Mesenchymal stem cell (in vitro differentiated cells and primary cell): ENCODE data around the gene CLASP1.

Source experiments
- DNase-seq: peaks from one replicate; pipeline ENCODE4 v3.0.0-alpha.2; 2013
- H2AFZ ChIP-seq: one replicate; pipeline ENCODE4 v1.6.1; 2013; ENCODE audit warnings: low read depth, mild to moderate bottlenecking, control low read depth, inconsistent platforms, low read length, moderate library complexity
- H2AK5ac ChIP-seq: 2 replicates; pipeline ENCODE4 v1.6.1; 2013; ENCODE audit warnings: low read length, moderate library complexity, mild to moderate bottlenecking, inconsistent platforms; ENCODE audit not compliant: severe bottlenecking
- H2BK120ac ChIP-seq: one replicate; pipeline ENCODE4 v1.6.1; 2013; ENCODE audit warnings: low read depth, mild to moderate bottlenecking, inconsistent platforms, low read length, moderate library complexity
- H2BK12ac ChIP-seq, 2 experiments: one replicate each; pipeline ENCODE4 v1.6.1; 2013; ENCODE audit warnings: inconsistent platforms in 2 of 2, low read length in 2 of 2, mild to moderate bottlenecking in 2 of 2, moderate library complexity in 2 of 2, control low read depth in 1 of 2
- H2BK15ac ChIP-seq: one replicate; pipeline ENCODE4 v1.6.1; 2013; ENCODE audit warnings: mild to moderate bottlenecking, low read depth, inconsistent platforms; ENCODE audit not compliant: poor library complexity, severe bottlenecking
- H2BK5ac ChIP-seq: 2 replicates; pipeline ENCODE4 v1.6.1; 2013; ENCODE audit warnings: low read depth, mild to moderate bottlenecking, low read length, control low read depth, inconsistent platforms; ENCODE audit not compliant: poor library complexity, severe bottlenecking
- H3K14ac ChIP-seq, 2 experiments: one replicate each; pipeline ENCODE4 v1.6.1; 2013; ENCODE audit warnings: inconsistent platforms in 2 of 2, low read length in 2 of 2, control low read depth in 1 of 2, mild to moderate bottlenecking in 1 of 2, moderate library complexity in 1 of 2
- H3K18ac ChIP-seq, 2 experiments: one replicate each; pipeline ENCODE4 v1.6.1; 2013; ENCODE audit warnings: inconsistent platforms in 2 of 2, low read length in 2 of 2, control low read depth in 1 of 2, low read depth in 1 of 2, mild to moderate bottlenecking in 1 of 2
- H3K23ac ChIP-seq, 2 experiments: one replicate each; pipeline ENCODE4 v1.6.1; 2013; ENCODE audit warnings: inconsistent platforms in 2 of 2, low read length in 2 of 2, mild to moderate bottlenecking in 2 of 2, moderate library complexity in 2 of 2, control low read depth in 1 of 2
- H3K27ac ChIP-seq: 2 replicates; pipeline ENCODE4 v1.5.1; 2013; ENCODE audit warnings: mild to moderate bottlenecking, moderate library complexity, low read length, control low read depth, inconsistent platforms; ENCODE audit not compliant: poor library complexity, severe bottlenecking
- H3K27me3 ChIP-seq, 2 experiments: 2 replicates each; pipeline versions ENCODE4 v1.6.1 to v1.7.0; 2013; ENCODE audit warnings: low read length in 2 of 2, mild to moderate bottlenecking in 2 of 2, moderate library complexity in 2 of 2, control low read depth in 1 of 2, inconsistent platforms in 1 of 2; ENCODE audit not compliant: control insufficient read depth in 1 of 2, insufficient read depth in 1 of 2
- H3K36me3 ChIP-seq, 2 experiments: 2 replicates each; pipeline versions ENCODE4 v1.6.1 to v1.7.0; 2013; ENCODE audit warnings: low read length in 2 of 2, control low read depth in 1 of 2, inconsistent platforms in 1 of 2, low read depth in 1 of 2, mild to moderate bottlenecking in 1 of 2; ENCODE audit not compliant: insufficient read depth in 2 of 2, control insufficient read depth in 1 of 2
- H3K4ac ChIP-seq, 2 experiments: one replicate each; pipeline ENCODE4 v1.6.1; 2013; ENCODE audit warnings: inconsistent platforms in 2 of 2, low read length in 2 of 2, mild to moderate bottlenecking in 2 of 2, moderate library complexity in 2 of 2, control low read depth in 1 of 2, low read depth in 1 of 2
- H3K4me1 ChIP-seq: 2 replicates; pipeline ENCODE4 v1.6.1; 2013; ENCODE audit warnings: low read depth, low read length, control low read depth; ENCODE audit not compliant: control insufficient read depth, insufficient read depth
- H3K4me2 ChIP-seq: 2 replicates; pipeline ENCODE4 v1.6.1; 2013; ENCODE audit warnings: low read length, mild to moderate bottlenecking, inconsistent platforms; ENCODE audit not compliant: poor library complexity, severe bottlenecking
- H3K4me3 ChIP-seq, 2 experiments: 2 replicates each; pipeline versions ENCODE4 v1.5.1 to v1.7.0; 2013; ENCODE audit warnings: low read length in 2 of 2, mild to moderate bottlenecking in 2 of 2, control low read depth in 1 of 2, low read depth in 1 of 2; ENCODE audit not compliant: insufficient read depth in 1 of 2
- H3K79me1 ChIP-seq: replicated peaks from 2 replicates; pipeline ENCODE4 v1.6.1; 2013; ENCODE audit warnings: mild to moderate bottlenecking, control low read depth, low read length, inconsistent platforms; ENCODE audit not compliant: poor library complexity, severe bottlenecking
- H3K9ac ChIP-seq: 2 replicates; pipeline ENCODE4 v1.7.0; 2013; ENCODE audit warnings: mild to moderate bottlenecking, low read length, moderate library complexity
- H3K9me3 ChIP-seq: 2 replicates; pipeline ENCODE4 v1.7.0; 2013; ENCODE audit warnings: mild to moderate bottlenecking, low read length; ENCODE audit not compliant: control insufficient read depth
- H4K8ac ChIP-seq: one replicate; pipeline ENCODE4 v1.6.1; 2013; ENCODE audit warnings: inconsistent platforms, mild to moderate bottlenecking, low read length, moderate library complexity
- H4K91ac ChIP-seq: one replicate; pipeline ENCODE4 v1.6.1; 2013; ENCODE audit warnings: mild to moderate bottlenecking, low read length, inconsistent platforms
- WGBS: methylation state at CpG from one replicate; pipeline ENCODE4 v1.1.7; 2013; ENCODE audit warnings: mixed read lengths; 5-methylcytosine and 5-hydroxymethylcytosine counted together

Gene CLASP1

GRCh38 chr2:121689356-121689755 lies 40.1 kb upstream of the CLASP1 start:
- peak; percentile 90 for DNase-seq
- Histone ChIP-seq H2BK12ac (no peak overlapping the region), H2AFZ (no peak overlapping the region), H4K8ac (no peak overlapping the region), H3K36me3 (no peaks in the 10 kb centered on the region), H2BK120ac (no peak overlapping the region), H3K14ac (no peak overlapping the region), H3K79me1 (no peaks in the 10 kb centered on the region), H3K4me3 (no peak overlapping the region), H2AK5ac (no peak overlapping the region), H2BK15ac (no peak overlapping the region), H4K91ac (no peak overlapping the region), H3K4ac (no peak overlapping the region), H3K27ac (no peak overlapping the region), H3K27me3 (no peaks in the 10 kb centered on the region), H2BK5ac (no peak overlapping the region), H3K4me2 (no peak overlapping the region), H3K9ac (peak overlapping the region; percentile 19), H3K4me1 (no peaks in the 10 kb centered on the region), H3K23ac (no peak overlapping the region), H3K9me3 (peaks cover 3% of the 10 kb centered on the region), H3K18ac (no peak overlapping the region)
- WGBS = 57% methylated on average over 3 of the region's 4 CpGs

DNA sequence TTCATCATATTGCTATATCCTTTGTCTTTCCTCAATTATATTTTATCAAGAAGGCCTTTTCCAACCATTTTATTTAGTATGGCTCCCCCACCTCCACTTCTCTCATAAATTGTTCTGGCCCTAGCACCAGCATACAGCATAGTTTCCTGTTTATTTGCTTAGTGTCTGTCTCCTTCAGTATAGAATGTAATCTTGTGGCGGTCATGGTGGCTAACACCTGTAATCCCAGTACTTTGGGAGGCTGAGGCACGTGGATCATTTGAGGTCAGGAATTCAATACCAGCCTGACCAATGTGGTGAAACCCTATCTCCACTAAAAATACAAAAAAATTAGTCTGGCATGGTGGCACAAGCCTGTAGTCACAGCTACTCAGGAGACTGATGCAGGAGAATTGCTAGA lies 39.6 kb upstream of the CLASP1 start:
- H3K4ac ChIP-seq = no peak overlapping the region
- no peak overlapping the region for H2AK5ac ChIP-seq
- H3K79me1 ChIP-seq = no peaks in the 10 kb centered on the region
- no peaks in the 10 kb centered on the region for H3K27me3 ChIP-seq
- no peak overlapping the region for H2BK120ac ChIP-seq
- H4K8ac ChIP-seq = no peak overlapping the region
- H4K91ac ChIP-seq = no peak overlapping the region
- H3K23ac ChIP-seq = no peak overlapping the region
- no peak overlapping the region for H2BK12ac ChIP-seq
- no peak for DNase-seq
- no peak overlapping the region for H3K18ac ChIP-seq
- WGBS = 100% methylated on average over 2 of the region's 2 CpGs
- H3K4me2 ChIP-seq = no peak overlapping the region
- H2BK5ac ChIP-seq = no peak overlapping the region
- H3K4me3 ChIP-seq = no peak overlapping the region
- H3K14ac ChIP-seq = no peak overlapping the region
- no peaks in the 10 kb centered on the region for H3K4me1 ChIP-seq
- no peak overlapping the region for H3K9ac ChIP-seq
- H3K36me3 ChIP-seq = no peaks in the 10 kb centered on the region
- H2BK15ac ChIP-seq = no peak overlapping the region
- peaks cover 5% of the 10 kb centered on the region for H3K9me3 ChIP-seq
- no peak overlapping the region for H3K27ac ChIP-seq
- H2AFZ ChIP-seq = no peak overlapping the region

DNA sequence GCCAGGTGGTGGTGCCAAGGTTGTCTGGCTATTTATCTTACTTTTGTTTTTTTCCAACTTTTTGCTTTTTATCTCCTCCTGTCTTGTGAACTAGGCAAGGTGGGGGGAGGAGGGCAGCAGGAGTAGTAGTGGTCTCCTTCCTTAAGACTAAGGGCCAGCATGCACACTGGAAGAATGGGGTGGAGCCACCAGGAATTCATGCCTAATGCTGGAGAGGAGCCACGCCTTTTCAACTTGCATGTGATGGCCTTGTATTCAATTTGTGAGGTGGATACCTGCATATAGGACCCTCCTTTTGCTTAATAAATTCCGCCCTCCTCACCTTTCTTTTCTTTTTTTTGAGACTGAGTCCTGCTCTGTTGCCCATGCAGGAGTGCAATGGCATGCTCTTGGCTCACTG lies 37.6 kb upstream of the CLASP1 start:
- no peak overlapping the region for H3K27ac ChIP-seq
- H3K36me3 ChIP-seq = no peaks in the 10 kb centered on the region
- no peak overlapping the region for H3K9ac ChIP-seq
- H4K91ac ChIP-seq = no peak overlapping the region
- H2BK15ac ChIP-seq = no peak overlapping the region
- peaks cover 22% of the 10 kb centered on the region for H3K9me3 ChIP-seq
- 85% methylated on average over 1 of the region's 2 CpGs for WGBS
- no peaks in the 10 kb centered on the region for H3K79me1 ChIP-seq
- DNase-seq = no peak
- H2BK120ac ChIP-seq = no peak overlapping the region
- H3K4ac ChIP-seq = no peak overlapping the region
- no peaks in the 10 kb centered on the region for H3K27me3 ChIP-seq
- no peaks in the 10 kb centered on the region for H3K4me1 ChIP-seq
- H3K18ac ChIP-seq = no peak overlapping the region
- no peak overlapping the region for H3K23ac ChIP-seq
- no peak overlapping the region for H3K14ac ChIP-seq
- H2AFZ ChIP-seq = no peak overlapping the region
- H3K4me2 ChIP-seq = no peak overlapping the region
- no peak overlapping the region for H2AK5ac ChIP-seq
- no peak overlapping the region for H2BK12ac ChIP-seq
- H4K8ac ChIP-seq = no peak overlapping the region
- no peak overlapping the region for H3K4me3 ChIP-seq
- H2BK5ac ChIP-seq = no peak overlapping the region

- 87% methylated on average over 19 of the region's 19 CpGs for WGBS
- Histone ChIP-seq H4K8ac (no peak overlapping the region), H3K14ac (no peak overlapping the region)
Observed at GRCh38 chr2:121686218-121686617, 37.0 kb upstream of the CLASP1 start.

More at GRCh38 chr2:121686218-121686617, 37.0 kb upstream of the CLASP1 start:
- no peak overlapping the region for H3K4ac ChIP-seq
- no peak overlapping the region for H2BK12ac ChIP-seq
- no peak overlapping the region for H3K27ac ChIP-seq
- no peak overlapping the region for H2AK5ac ChIP-seq
- H3K4me3 ChIP-seq = no peak overlapping the region
- H2BK15ac ChIP-seq = no peak overlapping the region
- no peak for DNase-seq
- no peaks in the 10 kb centered on the region for H3K27me3 ChIP-seq
- no peak overlapping the region for H3K23ac ChIP-seq
- no peaks in the 10 kb centered on the region for H3K79me1 ChIP-seq
- H3K9me3 ChIP-seq = peaks cover 28% of the 10 kb centered on the region
- no peak overlapping the region for H2BK120ac ChIP-seq
- H3K18ac ChIP-seq = no peak overlapping the region
- no peak overlapping the region for H4K91ac ChIP-seq
- no peaks in the 10 kb centered on the region for H3K36me3 ChIP-seq
- H3K4me2 ChIP-seq = no peak overlapping the region
- no peak overlapping the region for H2AFZ ChIP-seq
- H2BK5ac ChIP-seq = no peak overlapping the region
- H3K4me1 ChIP-seq = no peaks in the 10 kb centered on the region
- no peak overlapping the region for H3K9ac ChIP-seq
